HG03066 (cell line): ENCODE measurements around the gene PHLDB1.

Experiments
- ATAC-seq: cut with Tn5 transposase; IDR thresholded peaks from one replicate; pipeline ENCODE4 v1.9.1; 2021; ENCODE audit warnings: low read depth; ENCODE audit not compliant: unreplicated experiment

The PHLDB1 gene

DNA sequence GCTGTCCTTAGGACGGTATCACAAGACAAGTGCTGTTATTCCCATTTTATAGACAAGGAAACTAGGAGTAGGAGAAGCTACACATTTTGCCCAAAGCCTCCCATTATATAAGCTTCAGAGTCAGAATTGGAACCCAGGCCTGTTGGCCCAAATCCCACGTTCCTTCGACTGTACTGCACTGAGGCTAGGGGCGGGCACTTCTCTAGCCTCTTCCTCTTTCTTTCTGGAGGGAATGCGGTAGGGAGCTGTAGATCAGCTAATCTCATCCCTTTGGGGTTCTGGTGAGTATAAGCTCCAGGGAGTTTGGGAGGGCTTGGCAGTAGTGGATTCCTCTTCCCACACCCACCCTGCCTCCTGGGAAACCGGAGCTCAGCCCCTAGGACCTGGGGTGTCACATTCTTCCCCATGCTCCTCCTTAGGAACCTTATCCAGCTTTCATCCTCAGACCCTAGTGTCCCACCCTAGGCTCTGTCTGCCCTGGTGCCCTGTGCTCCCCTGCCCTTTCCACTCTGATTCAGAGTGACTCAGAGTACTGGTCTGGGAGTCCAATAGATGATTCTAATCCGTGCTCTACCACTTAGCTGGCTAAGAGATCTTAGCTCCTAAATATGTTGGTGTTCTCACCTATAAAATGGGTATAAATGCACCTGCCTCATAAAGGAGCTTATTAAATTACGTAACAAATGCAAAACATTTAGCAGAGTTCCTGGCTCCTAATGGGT is 29.3 kb downstream of the PHLDB1 start:
- ATAC-seq = no peak

DNA sequence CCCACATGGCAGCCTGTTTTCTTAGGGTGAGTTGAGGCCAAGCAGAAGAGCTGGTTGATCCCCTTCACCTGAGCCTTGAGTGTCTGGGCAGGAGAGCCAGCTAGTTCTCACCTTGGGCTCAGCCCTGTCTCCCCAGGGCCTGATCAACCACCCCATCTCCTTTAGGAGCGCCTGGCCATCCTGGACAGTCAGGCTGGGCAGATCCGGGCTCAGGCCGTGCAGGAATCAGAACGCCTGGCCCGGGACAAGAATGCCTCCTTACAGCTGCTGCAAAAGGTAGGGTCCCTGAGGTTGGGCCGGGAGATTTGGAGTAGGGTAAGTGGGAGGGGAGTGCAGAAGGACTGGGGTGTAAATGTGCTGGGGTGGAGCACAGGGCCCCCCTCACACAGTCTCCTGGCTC is 31.3 kb downstream of the PHLDB1 start:
- no peak for ATAC-seq

GRCh38 chr11:118639899-118640298 is 32.5 kb downstream of the PHLDB1 start:
- ATAC-seq = no peak

DNA sequence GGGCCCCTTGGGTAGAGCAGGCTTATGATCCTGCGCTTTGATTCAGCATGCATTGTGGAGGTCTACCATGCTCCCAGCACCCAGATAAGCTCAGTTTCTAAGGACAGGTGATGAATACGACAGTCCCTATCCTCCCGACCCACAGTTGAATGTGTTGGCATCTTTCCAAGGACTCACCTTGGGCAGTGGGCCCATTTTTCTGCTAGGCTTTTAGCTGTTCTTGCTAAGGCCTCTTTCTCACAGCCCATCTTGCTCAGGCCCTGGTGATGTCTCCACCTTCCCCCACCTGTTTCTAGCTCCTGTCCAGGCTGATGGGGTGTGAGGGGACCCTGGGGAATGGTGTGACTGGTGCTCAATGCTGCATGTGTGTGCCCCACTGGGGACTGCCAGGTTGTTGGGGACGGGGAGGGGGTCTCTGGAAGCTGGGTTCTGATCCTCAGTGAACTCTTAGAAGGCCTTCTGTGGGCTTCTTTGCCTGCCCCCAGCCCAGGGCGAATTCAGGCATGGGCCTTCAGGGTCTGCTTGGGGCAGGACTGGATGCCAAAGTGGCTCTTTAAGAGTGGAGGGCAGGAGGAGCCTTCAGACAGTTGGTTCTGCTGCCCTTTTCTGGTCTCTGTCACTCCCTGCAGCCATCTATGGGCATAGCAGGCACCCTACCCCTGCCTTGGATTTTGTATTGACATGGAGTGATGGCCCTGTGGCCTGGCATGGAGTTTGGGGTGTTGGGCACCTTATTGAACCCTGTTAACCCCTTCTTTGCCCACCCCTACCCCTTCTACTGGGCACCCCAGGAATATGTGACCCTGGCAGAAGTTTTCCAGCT is 33.1 kb downstream of the PHLDB1 start:
- no peak for ATAC-seq

DNA sequence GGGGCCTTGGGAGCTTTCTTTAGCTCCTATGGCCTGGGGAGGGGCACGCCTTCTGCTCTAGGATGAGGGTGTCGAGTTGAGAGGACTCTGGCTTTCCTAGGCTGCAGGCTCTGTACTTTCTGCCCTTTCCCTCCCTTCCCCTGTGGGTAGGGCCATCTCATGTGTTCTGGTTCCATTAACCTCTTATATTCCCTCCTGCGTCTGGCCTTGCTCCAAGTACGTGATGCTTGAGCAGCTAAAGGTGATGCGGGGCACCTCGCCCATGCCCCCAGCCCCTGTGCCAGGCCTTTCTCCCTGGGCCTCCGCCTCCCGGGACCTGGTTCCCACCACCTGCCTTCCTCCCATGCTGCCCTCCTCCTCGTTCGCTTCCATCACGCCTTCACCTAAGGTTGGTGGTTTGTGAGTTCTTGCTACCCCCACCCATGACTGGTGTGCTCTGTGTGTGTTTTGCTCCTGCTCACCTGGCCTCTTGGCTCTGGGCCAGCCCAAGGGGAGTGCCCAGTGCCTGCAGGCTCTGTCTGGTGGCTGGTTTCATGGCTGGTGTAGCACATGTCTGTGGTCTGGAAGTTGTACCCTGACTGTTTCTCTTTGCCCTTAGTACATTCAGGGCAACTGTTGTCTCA is 34.1 kb downstream of the PHLDB1 start:
- no peak for ATAC-seq

GRCh38 chr11:118643142-118643994 is 36.0 kb downstream of the PHLDB1 start:
- no peak for ATAC-seq

DNA sequence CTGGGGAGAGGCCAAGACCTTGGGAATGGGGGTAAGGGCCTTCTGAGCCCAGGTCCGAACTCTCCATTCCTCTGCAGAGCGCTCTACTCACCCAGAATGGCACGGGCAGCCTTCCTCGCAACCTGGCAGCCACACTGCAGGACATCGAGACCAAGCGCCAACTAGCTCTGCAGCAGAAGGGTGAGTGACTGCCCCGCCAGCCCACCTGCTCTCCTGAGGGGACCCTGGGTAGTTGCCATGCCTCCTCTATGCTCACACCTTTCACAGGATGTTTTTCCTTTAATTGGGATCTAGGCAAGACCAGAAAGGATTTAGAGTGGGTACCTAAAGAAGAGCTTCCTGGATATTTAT is 36.6 kb downstream of the PHLDB1 start:
- ATAC-seq = no peak

DNA sequence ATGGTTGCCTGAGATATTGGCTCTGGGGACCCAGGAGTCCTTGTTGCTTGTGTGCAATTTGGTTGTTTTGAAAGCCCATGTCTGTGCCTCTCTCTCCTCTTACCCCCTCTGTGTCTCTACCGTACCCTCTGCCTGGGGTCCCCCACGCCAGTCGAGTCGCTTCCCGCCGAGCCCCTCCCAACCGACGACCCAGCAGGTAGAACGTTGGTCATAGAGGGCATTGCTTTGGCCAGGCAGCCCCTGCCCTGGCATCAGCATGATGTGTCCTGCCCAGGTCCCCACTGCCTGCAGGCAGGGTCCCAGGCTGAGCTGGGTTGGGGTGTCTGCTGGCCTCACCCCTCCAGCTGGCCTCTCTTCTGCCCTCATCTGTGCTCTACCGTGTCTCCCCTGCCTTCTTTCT is 37.1 kb downstream of the PHLDB1 start:
- no peak for ATAC-seq

GRCh38 chr11:118645066-118645715 is 37.8 kb downstream of the PHLDB1 start:
- ATAC-seq = no peak

- ATAC-seq = no peak
Observed at GRCh38 chr11:118646393-118646792, 39.0 kb downstream of the PHLDB1 start.

GRCh38 chr11:118648291-118648690 is 40.9 kb downstream of the PHLDB1 start:
- no peak for ATAC-seq

DNA sequence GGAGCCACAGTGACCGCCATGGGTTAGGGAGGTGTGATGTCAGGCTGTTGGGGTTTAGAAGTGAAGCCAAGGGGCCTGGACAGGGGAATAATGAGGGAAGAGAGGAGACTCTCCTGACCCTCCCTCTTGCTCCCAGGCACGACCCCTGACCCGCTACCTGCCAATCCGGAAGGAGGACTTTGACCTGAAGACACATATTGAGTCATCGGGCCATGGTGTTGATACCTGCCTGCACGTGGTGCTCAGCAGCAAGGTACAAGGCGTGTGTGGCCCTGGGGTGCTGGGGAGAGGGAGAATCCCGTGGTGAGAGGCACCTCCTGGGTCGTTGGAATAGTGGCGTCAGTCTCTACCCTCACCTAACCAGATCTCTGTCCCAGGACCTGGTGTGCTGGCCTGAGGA is 42.5 kb downstream of the PHLDB1 start:
- no peak for ATAC-seq

DNA sequence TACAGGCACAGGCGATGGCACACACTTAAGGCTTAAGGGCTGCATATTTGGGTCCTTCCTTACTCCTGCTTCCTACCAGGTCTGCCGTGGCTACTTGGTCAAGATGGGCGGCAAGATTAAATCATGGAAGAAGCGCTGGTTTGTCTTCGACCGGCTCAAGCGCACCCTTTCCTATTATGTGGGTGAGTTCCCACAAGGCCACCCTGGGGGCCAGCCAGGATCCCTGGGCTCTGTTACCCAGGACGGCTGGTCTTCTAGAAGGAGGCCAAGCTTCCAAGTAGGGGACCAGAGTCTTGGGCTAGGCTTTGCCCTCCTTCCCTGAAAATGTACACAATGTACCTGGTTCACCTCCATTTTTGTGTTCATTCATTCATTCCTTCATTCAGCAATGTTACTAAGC is 43.0 kb downstream of the PHLDB1 start:
- no peak for ATAC-seq

DNA sequence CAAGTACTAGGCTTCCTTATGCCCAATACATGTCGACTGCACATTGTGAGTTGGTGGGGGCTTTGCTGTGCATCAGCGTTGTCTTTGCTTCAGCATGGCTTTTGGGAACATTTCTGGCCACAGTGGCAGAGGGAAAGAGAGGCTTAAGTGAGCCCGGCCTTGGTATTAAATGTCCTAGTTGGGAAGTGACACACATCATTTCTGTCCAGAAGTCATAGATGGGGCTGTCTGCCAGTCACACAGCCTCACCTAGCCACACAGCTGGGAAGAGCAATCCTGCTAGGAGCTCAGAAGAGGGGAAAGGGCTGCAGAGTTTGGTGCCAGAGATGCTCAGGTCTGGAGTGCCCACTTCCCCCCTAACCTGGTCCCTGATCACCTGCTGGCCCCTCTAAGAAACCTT is 44.4 kb downstream of the PHLDB1 start:
- ATAC-seq = no peak

- no peak for ATAC-seq
Observed at GRCh38 chr11:118652681-118653181, 45.3 kb downstream of the PHLDB1 start.

- no peak for ATAC-seq
Observed at GRCh38 chr11:118653684-118654390, 46.4 kb downstream of the PHLDB1 start.

GRCh38 chr11:118655486-118656190 is 48.2 kb downstream of the PHLDB1 start:
- ATAC-seq = no peak

- no peak for ATAC-seq
Observed at GRCh38 chr11:118656563-118657165, 49.2 kb downstream of the PHLDB1 start.
